Measurements from ENCODE around the gene SLC1A5. TPM values are rescaled to one million over a fixed set of nuclear protein-coding genes. Genes with fewer than 3 reads are reported as not detected.
"Not testable (repeated sequence)": the region's sequence is repeated elsewhere in the genome, so short reads cannot be mapped to it uniquely, and the experiment has no call there.

SLC1A5 gene
- polyA plus RNA-seq, 1 donor = 84.9 TPM

GRCh38 chr19:46785980-46786235 lies 2.5 kb downstream of the SLC1A5 start:
- peaks cover 35% of the 10 kb centered on the region for H3K36me3 ChIP-seq (ENCODE audit: control insufficient read depth, insufficient read depth, low read length)
- H3K4me1 ChIP-seq (ENCODE audit: control insufficient read depth, insufficient read depth, low read length) = peaks cover 28% of the 10 kb centered on the region
- no peaks in the 10 kb centered on the region for H3K27me3 ChIP-seq (ENCODE audit: control insufficient read depth, insufficient read depth, low read length)
- WGBS (ENCODE audit: insufficient coverage, low lambda C conversion rate) = no CpG with 5 or more reads among the region's 4 CpGs
- H3K4me3 ChIP-seq (ENCODE audit: low read length) = peak overlapping the region; percentile 97
- H3K27ac ChIP-seq (ENCODE audit: low read length) = peak overlapping the region; percentile 83
- H3K9me3 ChIP-seq (ENCODE audit: control insufficient read depth, low read depth, low read length) = no peaks in the 10 kb centered on the region
- DNase-seq = no peak

- Histone ChIP-seq H3K4me1 (ENCODE audit: control insufficient read depth, insufficient read depth, low read length) (peaks cover 28% of the 10 kb centered on the region), H3K27ac (ENCODE audit: low read length) (peak overlapping the region; percentile 83), H3K27me3 (ENCODE audit: control insufficient read depth, insufficient read depth, low read length) (no peaks in the 10 kb centered on the region), H3K36me3 (ENCODE audit: control insufficient read depth, insufficient read depth, low read length) (peaks cover 40% of the 10 kb centered on the region), H3K4me3 (ENCODE audit: low read length) (peak overlapping the region; percentile 97), H3K9me3 (ENCODE audit: control insufficient read depth, low read depth, low read length) (no peaks in the 10 kb centered on the region)
- no CpG with 5 or more reads among the region's 19 CpGs for WGBS (ENCODE audit: insufficient coverage, low lambda C conversion rate)
- DNase-seq = no peak
These were observed 3.1 kb downstream of the SLC1A5 start for GRCh38 chr19:46785054-46785979.

DNA sequence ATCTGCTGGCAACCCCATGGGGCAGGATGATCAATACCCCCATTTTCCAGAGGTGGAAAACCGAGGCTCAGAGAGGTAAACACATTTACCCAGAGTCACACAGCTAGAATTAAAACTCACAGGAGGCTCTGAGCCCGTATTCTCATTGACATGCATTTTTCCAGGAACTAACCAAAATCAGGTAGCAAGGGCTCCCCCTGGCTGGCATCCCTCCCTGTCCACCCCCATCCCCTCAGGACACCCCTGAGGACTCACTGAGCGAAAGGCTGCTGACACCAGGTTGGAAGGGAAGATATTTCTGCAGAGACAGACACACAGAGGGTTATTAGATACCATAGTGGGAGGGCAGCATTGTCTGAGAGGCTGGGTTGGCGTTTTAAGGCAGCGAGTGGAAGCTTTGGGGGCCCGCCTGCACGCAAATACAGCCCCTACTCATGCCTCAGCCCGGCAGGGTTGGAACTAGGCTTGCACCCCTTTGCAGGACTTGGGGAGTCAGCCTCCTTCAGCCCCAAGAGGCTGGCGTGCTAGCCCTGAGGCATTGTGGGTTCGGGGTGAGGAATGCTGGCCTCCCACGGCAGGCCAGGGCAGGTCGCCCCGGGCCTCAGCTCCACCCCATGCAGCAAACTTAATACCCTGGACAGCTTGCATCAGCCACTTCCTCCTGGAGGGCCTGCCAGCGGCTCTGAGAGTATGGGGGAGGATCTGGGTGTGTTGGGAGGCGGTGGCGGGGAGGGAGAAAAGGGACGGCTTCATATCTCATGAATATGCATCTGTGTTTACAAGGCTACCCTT lies 3.9 kb downstream of the SLC1A5 start:
- Histone ChIP-seq H3K27me3 (ENCODE audit: control insufficient read depth, insufficient read depth, low read length) (no peaks in the 10 kb centered on the region), H3K36me3 (ENCODE audit: control insufficient read depth, insufficient read depth, low read length) (peaks cover 47% of the 10 kb centered on the region), H3K4me1 (ENCODE audit: control insufficient read depth, insufficient read depth, low read length) (peaks cover 28% of the 10 kb centered on the region), H3K4me3 (ENCODE audit: low read length) (peak overlapping the region; percentile 97), H3K27ac (ENCODE audit: low read length) (peak overlapping the region; percentile 83), H3K9me3 (ENCODE audit: control insufficient read depth, low read depth, low read length) (no peaks in the 10 kb centered on the region)
- DNase-seq = peak; percentile 75 to 88
- no CpG with 5 or more reads among the region's 17 CpGs for WGBS (ENCODE audit: insufficient coverage, low lambda C conversion rate)

- Histone ChIP-seq H3K27me3 (ENCODE audit: control insufficient read depth, insufficient read depth, low read length) (no peaks in the 10 kb centered on the region), H3K9me3 (ENCODE audit: control insufficient read depth, low read depth, low read length) (no peaks in the 10 kb centered on the region), H3K27ac (ENCODE audit: low read length) (no peak overlapping the region), H3K4me1 (ENCODE audit: control insufficient read depth, insufficient read depth, low read length) (peaks cover 22% of the 10 kb centered on the region), H3K4me3 (ENCODE audit: low read length) (no peak overlapping the region), H3K36me3 (ENCODE audit: control insufficient read depth, insufficient read depth, low read length) (peaks cover 54% of the 10 kb centered on the region)
- WGBS (ENCODE audit: insufficient coverage, low lambda C conversion rate) = no CpG with 5 or more reads among the region's 2 CpGs
- no peak for DNase-seq
These were observed 4.7 kb downstream of the SLC1A5 start for GRCh38 chr19:46783670-46784069.

GRCh38 chr19:46782355-46783019 lies 5.9 kb downstream of the SLC1A5 start:
- no CpG with 5 or more reads among the region's 7 CpGs for WGBS (ENCODE audit: insufficient coverage, low lambda C conversion rate)
- no peak overlapping the region for H3K4me3 ChIP-seq (ENCODE audit: low read length)
- H3K27ac ChIP-seq (ENCODE audit: low read length) = no peak overlapping the region
- H3K36me3 ChIP-seq (ENCODE audit: control insufficient read depth, insufficient read depth, low read length) = peaks cover 64% of the 10 kb centered on the region
- H3K27me3 ChIP-seq (ENCODE audit: control insufficient read depth, insufficient read depth, low read length) = no peaks in the 10 kb centered on the region
- no peaks in the 10 kb centered on the region for H3K9me3 ChIP-seq (ENCODE audit: control insufficient read depth, low read depth, low read length)
- no peak for DNase-seq
- H3K4me1 ChIP-seq (ENCODE audit: control insufficient read depth, insufficient read depth, low read length) = peaks cover 20% of the 10 kb centered on the region

DNA sequence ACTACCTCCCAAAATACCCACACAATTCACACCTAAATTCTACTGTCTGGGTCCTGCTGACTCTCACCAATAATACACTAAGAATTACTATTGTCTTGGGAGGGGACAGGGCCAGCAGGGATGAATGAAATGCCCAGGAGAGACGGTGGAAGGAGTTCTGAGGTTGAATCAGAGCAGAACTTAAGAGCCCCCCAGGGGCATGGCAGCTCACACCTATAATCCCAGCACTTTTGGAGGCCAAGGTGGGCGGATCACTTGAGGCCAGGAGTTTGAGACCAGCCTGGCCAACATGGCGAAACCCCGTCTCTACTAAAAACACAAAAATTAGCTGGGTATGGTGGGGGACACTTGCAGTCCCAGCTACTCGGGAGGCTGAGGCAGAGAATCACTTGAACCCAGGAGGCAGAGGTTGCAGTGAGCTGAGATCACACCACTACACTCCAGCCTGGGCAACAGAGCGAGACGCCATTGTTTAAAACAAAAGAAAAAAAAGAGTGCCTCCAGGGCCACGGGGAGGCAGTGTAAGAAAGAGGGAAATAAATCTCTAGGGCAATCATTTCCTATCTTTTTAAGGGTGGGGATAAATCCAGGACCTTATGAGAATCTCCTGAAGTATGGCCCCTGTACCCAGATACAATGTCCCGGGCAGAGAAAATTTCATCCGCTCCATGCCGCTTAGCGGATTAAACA lies 10.3 kb downstream of the SLC1A5 start:
- not testable (repeated sequence) for H3K4me1 ChIP-seq (ENCODE audit: control insufficient read depth, insufficient read depth, low read length); H3K27ac ChIP-seq (ENCODE audit: low read length); H3K9me3 ChIP-seq (ENCODE audit: control insufficient read depth, low read depth, low read length); H3K27me3 ChIP-seq (ENCODE audit: control insufficient read depth, insufficient read depth, low read length); DNase-seq; H3K4me3 ChIP-seq (ENCODE audit: low read length)
- WGBS (ENCODE audit: insufficient coverage, low lambda C conversion rate) = 60% methylated on average over 1 of the region's 12 CpGs
- H3K36me3 ChIP-seq (ENCODE audit: control insufficient read depth, insufficient read depth, low read length) = peaks cover 72% of the 10 kb centered on the region

DNA sequence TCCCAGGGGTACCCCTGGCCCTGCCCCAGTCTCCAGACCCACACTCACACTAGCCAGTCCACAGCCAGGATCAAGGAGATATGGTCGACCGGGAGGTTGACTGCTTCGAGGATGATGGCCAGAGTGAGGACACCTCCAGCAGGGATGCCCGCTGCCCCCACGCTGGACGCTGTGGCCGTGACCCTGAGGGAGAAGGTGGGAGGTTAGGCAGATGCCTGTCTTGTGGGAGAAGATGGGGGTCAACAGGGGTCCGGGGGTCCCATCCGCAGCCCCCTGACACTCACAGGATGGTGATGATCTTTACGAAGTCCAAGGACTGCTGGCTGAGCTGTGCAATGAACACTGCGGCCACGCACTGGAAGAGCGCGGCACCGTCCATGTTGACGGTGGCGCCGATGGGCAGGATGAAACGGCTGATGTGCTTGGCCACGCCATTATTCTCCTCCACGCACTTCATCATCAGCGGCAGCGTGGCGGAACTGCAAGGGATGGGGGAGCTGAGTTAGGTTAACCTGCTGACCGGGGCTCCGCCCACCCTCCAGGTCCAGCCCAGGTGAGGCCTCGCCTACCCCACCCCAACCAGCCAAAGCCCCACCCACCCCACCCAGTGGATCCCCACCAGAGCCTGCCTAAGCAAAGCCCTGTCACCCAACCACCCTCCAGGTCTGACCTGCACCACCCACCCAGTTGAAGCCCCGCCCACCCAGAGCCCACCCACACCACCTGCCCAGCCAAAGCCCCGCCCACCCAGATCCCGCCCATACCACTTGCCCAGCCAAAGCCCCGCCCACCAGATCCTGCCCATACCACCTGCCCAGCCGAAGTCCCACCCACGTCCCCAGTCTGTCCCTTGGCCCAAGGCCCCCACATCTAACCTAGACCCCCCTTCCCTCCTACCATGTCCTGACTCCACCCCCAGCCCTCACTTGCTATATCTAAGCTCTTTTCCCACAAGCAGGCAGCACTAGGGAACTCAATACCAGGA lies 11.2 kb downstream of the SLC1A5 start:
- no CpG with 5 or more reads among the region's 33 CpGs for WGBS (ENCODE audit: insufficient coverage, low lambda C conversion rate)
- Histone ChIP-seq H3K9me3 (ENCODE audit: control insufficient read depth, low read depth, low read length) (no peaks in the 10 kb centered on the region), H3K36me3 (ENCODE audit: control insufficient read depth, insufficient read depth, low read length) (peaks cover 63% of the 10 kb centered on the region), H3K27me3 (ENCODE audit: control insufficient read depth, insufficient read depth, low read length) (no peaks in the 10 kb centered on the region), H3K4me1 (ENCODE audit: control insufficient read depth, insufficient read depth, low read length) (no peaks in the 10 kb centered on the region), H3K4me3 (ENCODE audit: low read length) (no peak overlapping the region), H3K27ac (ENCODE audit: low read length) (no peak overlapping the region)
- no peak for DNase-seq

GRCh38 chr19:46775642-46776258 lies 12.6 kb downstream of the SLC1A5 start:
- 100% methylated on average over 1 of the region's 11 CpGs for WGBS (ENCODE audit: insufficient coverage, low lambda C conversion rate)

DNA sequence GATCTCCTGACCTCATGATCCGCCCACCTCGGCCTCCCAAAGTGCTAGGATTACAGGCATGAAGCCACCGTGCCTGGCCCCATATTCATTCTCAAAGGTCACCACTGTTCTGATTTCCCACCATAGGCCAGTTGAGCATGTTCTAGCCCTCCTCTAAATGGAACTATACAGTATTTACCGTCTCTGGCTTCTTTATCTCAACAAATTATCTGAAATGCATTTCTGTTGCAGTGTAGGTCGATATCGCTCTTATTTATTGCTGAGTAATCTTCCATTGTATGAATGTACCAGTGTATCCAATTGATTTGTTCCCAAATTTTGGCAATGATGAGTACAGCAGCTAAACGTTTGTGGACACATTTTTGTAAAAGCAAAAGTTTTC lies 15.4 kb downstream of the SLC1A5 start:
- H3K9me3 ChIP-seq (ENCODE audit: control insufficient read depth, low read depth, low read length) = no peaks in the 10 kb centered on the region
- 73% methylated on average over 3 of the region's 7 CpGs for whole genome bisulfite sequencing (ENCODE audit: insufficient coverage, low lambda C conversion rate)
- no peak overlapping the region for H3K4me3 ChIP-seq (ENCODE audit: low read length)
- no peaks in the 10 kb centered on the region for H3K27me3 ChIP-seq (ENCODE audit: control insufficient read depth, insufficient read depth, low read length)
- H3K27ac ChIP-seq (ENCODE audit: low read length) = no peak overlapping the region
- H3K36me3 ChIP-seq (ENCODE audit: control insufficient read depth, insufficient read depth, low read length) = peaks cover 28% of the 10 kb centered on the region
- H3K4me1 ChIP-seq (ENCODE audit: control insufficient read depth, insufficient read depth, low read length) = peaks cover 13% of the 10 kb centered on the region
- DNase-seq = no peak

More at GRCh38 chr19:46775642-46776258, 12.6 kb downstream of the SLC1A5 start:
- Histone ChIP-seq H3K36me3 (ENCODE audit: control insufficient read depth, insufficient read depth, low read length) (peaks cover 50% of the 10 kb centered on the region), H3K27me3 (ENCODE audit: control insufficient read depth, insufficient read depth, low read length) (no peaks in the 10 kb centered on the region), H3K9me3 (ENCODE audit: control insufficient read depth, low read depth, low read length) (no peaks in the 10 kb centered on the region), H3K27ac (ENCODE audit: low read length) (no peak overlapping the region), H3K4me3 (ENCODE audit: low read length) (no peak overlapping the region), H3K4me1 (ENCODE audit: control insufficient read depth, insufficient read depth, low read length) (no peaks in the 10 kb centered on the region)
- DNase-seq = no peak
